ENCODE measurements around the gene CACNA1A.
A peak's percentile ranks its signal among the peaks of the same experiment; 100 is the strongest.
"Not testable (repeated sequence)": the region's sequence is repeated elsewhere in the genome, so short reads cannot be mapped to it uniquely, and the experiment has no call there.

Gene CACNA1A

GRCh38 chr19:13185763-13186657, 320.3 kb downstream of the CACNA1A start:
- DNase-seq, result not testable (repeated sequence)

GRCh38 chr19:13184926-13185325, 321.4 kb downstream of the CACNA1A start:
- not testable (repeated sequence) for DNase-seq

GRCh38 chr19:13181747-13182388, 324.4 kb downstream of the CACNA1A start:
- peak; percentile 58 for DNase-seq

- DNase-seq, result not testable (repeated sequence)
Measured at GRCh38 chr19:13178291-13178690, 328.0 kb downstream of the CACNA1A start.

GRCh38 chr19:13177584-13177983, 328.7 kb downstream of the CACNA1A start:
- not testable (repeated sequence) for DNase-seq

GRCh38 chr19:13176345-13176744, 329.9 kb downstream of the CACNA1A start:
- DNase-seq, result no peak

GRCh38 chr19:13173139-13173737, 333.0 kb downstream of the CACNA1A start:
- no peak for DNase-seq

GRCh38 chr19:13172346-13173138, 333.7 kb downstream of the CACNA1A start:
- peak; percentile 87 for DNase-seq

- DNase-seq, result no peak
Measured at GRCh38 chr19:13171146-13171545, 335.1 kb downstream of the CACNA1A start.

GRCh38 chr19:13169769-13170168, 336.5 kb downstream of the CACNA1A start:
- no peak for DNase-seq

- not testable (repeated sequence) for DNase-seq
Measured at GRCh38 chr19:13166151-13166550, 340.1 kb downstream of the CACNA1A start.

GRCh38 chr19:13165162-13165997, 340.9 kb downstream of the CACNA1A start:
- no peak for DNase-seq

- DNase-seq, result no peak
Measured at GRCh38 chr19:13164343-13165161, 341.7 kb downstream of the CACNA1A start.

GRCh38 chr19:13163609-13164342, 342.5 kb downstream of the CACNA1A start:
- DNase-seq, result peak; percentile 36

GRCh38 chr19:13162724-13163608, 343.3 kb downstream of the CACNA1A start:
- DNase-seq, result peak; percentile 83

GRCh38 chr19:13160557-13160956, 345.7 kb downstream of the CACNA1A start:
- no peak for DNase-seq

- DNase-seq, result no peak
Measured at GRCh38 chr19:13159713-13160112, 346.6 kb downstream of the CACNA1A start.
